Smooth muscle cell (in vitro differentiated cells): ENCODE measurements around the gene ZNF468. TPM values are rescaled to one million over a fixed set of nuclear protein-coding genes. Genes with fewer than 3 reads are reported as not detected.

Experiments
- DNase-seq: peaks from one replicate; lab custom pipeline; 2025; ENCODE audit not compliant: unreplicated experiment; lab: John Stamatoyannopoulos, UW
- H2AFZ ChIP-seq: fragments of 200-600 bp; sonication (generic); 2 replicates; pipeline ENCODE4 v1.6.0; 2016; ENCODE audit warnings: antibody characterized with exemption, low read depth, mild to moderate bottlenecking
- H3F3A ChIP-seq: fragments of 200-600 bp; sonication (generic); 2 replicates; pipeline ENCODE4 v1.6.0; 2017; ENCODE audit warnings: antibody characterized with exemption, low read depth
- H3K27ac ChIP-seq: fragments of 200-600 bp; sonication (generic); 2 replicates; pipeline ENCODE4 v1.5.1; 2016; ENCODE audit warnings: low read depth, mild to moderate bottlenecking
- H3K27me3 ChIP-seq: fragments of 200-600 bp; sonication (generic); 2 replicates; pipeline ENCODE4 v1.6.1; 2016; ENCODE audit warnings: low read depth, mild to moderate bottlenecking
- H3K36me3 ChIP-seq: fragments of 200-600 bp; sonication (generic); 2 replicates; pipeline ENCODE4 v1.5.1; 2016; ENCODE audit warnings: low read depth
- H3K4me1 ChIP-seq: fragments of 200-600 bp; sonication (generic); 2 replicates; pipeline ENCODE4 v1.5.1; 2016; ENCODE audit warnings: low read depth
- H3K4me2 ChIP-seq: fragments of 200-600 bp; sonication (generic); 2 replicates; pipeline ENCODE4 v1.6.0; 2016; ENCODE audit warnings: mild to moderate bottlenecking
- H3K4me3 ChIP-seq: fragments of 200-600 bp; sonication (generic); 2 replicates; pipeline ENCODE4 v1.5.1; 2016; ENCODE audit warnings: mild to moderate bottlenecking
- H3K79me2 ChIP-seq: fragments of 200-600 bp; sonication (generic); 2 replicates; pipeline ENCODE4 v1.6.0; 2016; ENCODE audit warnings: low read depth, mild to moderate bottlenecking
- H3K9ac ChIP-seq: fragments of 200-600 bp; sonication (generic); 2 replicates; pipeline ENCODE4 v1.6.0; 2016; ENCODE audit warnings: low read depth
- H3K9me3 ChIP-seq: fragments of 200-600 bp; sonication (generic); replicated peaks from 2 replicates; pipeline ENCODE4 v1.5.1; 2016; ENCODE audit warnings: low read depth
- H4K20me1 ChIP-seq: fragments of 200-600 bp; sonication (generic); 2 replicates; pipeline ENCODE4 v1.6.0; 2016; ENCODE audit warnings: low read depth
- CTCF ChIP-seq: fragments of 200-600 bp; sonication (generic); IDR thresholded peaks from 2 replicates; pipeline ENCODE4 v1.5.1; 2017; ENCODE audit warnings: borderline replicate concordance, mild to moderate bottlenecking, antibody characterized with exemption; ENCODE audit not compliant: insufficient read depth, poor library complexity, severe bottlenecking
- WGBS: methylation state at CpG from one replicate; pipeline ENCODE4 v1.1.7; 2016; ENCODE audit warnings: low lambda C conversion rate; 5-methylcytosine and 5-hydroxymethylcytosine counted together
- polyA plus RNA-seq: library from polyadenylated mRNA; unstranded; fragments of >200 nt; fragmentation: Nextera tagmentation; extraction: Ambion mirVana; gene quantifications from 2 replicates; pipeline ENCODE4 v1.2.1, GENCODE V29; 2016
- total RNA-seq: library from RNA; depleted of rRNA; stranded (reverse); fragments of >200 nt; gene quantifications from 2 replicates; pipeline ENCODE4 v1.2.3, GENCODE V29; 2014

Gene ZNF468
- total and polyA plus RNA-seq, 2 experiments from 2014 or later = 8.8 to 18.9 TPM

DNA sequence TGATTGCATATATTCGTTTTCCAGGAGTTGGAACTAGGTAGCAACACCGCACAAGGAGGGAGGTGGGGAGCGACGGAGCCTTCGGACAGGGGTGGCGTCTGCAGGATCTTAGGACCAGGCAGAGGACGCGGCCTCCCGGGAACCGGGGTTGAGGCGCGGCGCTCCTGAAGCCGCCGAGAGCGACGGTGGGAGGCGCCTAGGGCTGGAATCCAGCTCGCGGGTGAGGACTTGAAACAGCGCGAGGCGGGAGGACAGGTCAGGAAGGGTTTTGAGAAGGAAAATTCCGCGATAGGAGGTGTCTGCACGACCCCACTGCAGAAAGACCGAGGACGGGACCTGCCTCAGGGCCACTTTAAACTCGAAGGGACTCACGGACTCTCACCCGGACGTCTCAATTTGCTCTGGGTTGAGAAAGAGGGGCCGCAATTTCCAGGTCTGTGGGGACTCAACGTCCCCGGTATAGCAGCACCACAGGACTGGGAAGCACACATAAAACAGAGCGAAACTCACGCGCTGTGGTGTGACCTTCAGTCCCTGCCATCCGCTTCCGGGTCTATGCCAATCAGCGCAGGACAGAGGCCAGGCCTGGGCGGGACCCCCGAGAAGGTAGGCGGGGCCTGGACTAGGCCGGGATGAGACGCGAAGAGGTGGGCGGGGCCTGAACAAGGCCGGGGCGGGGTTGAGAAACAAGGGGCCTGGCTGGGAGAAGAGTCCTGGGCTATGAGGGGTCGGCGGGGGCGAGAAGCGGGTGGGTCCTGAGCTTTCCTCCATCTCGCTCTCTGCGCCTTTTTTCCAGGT is 39.9 kb upstream of the ZNF468 start, which contains the start of gene ZNF320:
Gene ZNF320, minus strand, starts transcription at position 498 of the 798 bp plus-strand sequence. CDS start 7,380 bp downstream, outside the sequence.
- H3K27ac ChIP-seq = peak within 1 kb of the TSS; percentile 92
- no peaks in the 10 kb centered on the region for H3K9me3 ChIP-seq
- TF ChIP-seq CTCF = no peak
- H4K20me1 ChIP-seq = no peaks in the 10 kb centered on the region
- peaks cover 46% of the 10 kb centered on the region for H3K79me2 ChIP-seq
- H3K4me3 ChIP-seq = peak within 1 kb of the TSS; percentile 78
- H3K27me3 ChIP-seq = no peaks in the 10 kb centered on the region
- 1% methylated on average over 52 of the region's 56 CpGs for WGBS
- H3K36me3 ChIP-seq = no peaks in the 10 kb centered on the region
- H2AFZ ChIP-seq = peak within 1 kb of the TSS; percentile 77
- peak within 1 kb of the TSS; percentile 88 for H3K9ac ChIP-seq
- peak within 1 kb of the TSS; percentile 99 for H3K4me2 ChIP-seq
- DNase-seq = peak; percentile 80
- H3K4me1 ChIP-seq = peaks cover 14% of the 10 kb centered on the region
- H3F3A ChIP-seq = peaks cover 9% of the 10 kb centered on the region

GRCh38 chr19:52896431-52897137 is 39.2 kb upstream of the ZNF468 start:
- no peak for DNase-seq
- no peak for TF ChIP-seq CTCF
- H3K27me3 ChIP-seq = no peaks in the 10 kb centered on the region
- H2AFZ ChIP-seq = peak overlapping the region; percentile 77
- peaks cover 48% of the 10 kb centered on the region for H3K79me2 ChIP-seq
- peak overlapping the region; percentile 88 for H3K9ac ChIP-seq
- H3K4me1 ChIP-seq = peaks cover 14% of the 10 kb centered on the region
- no peaks in the 10 kb centered on the region for H3K9me3 ChIP-seq
- peaks cover 9% of the 10 kb centered on the region for H3F3A ChIP-seq
- H3K4me2 ChIP-seq = peak overlapping the region; percentile 99
- peak overlapping the region; percentile 92 for H3K27ac ChIP-seq
- peak overlapping the region; percentile 78 for H3K4me3 ChIP-seq
- H4K20me1 ChIP-seq = peaks cover 4% of the 10 kb centered on the region
- 39% methylated on average over 24 of the region's 24 CpGs for WGBS
- H3K36me3 ChIP-seq = no peaks in the 10 kb centered on the region

- peaks cover 5% of the 10 kb centered on the region for H3K4me1 ChIP-seq
- peaks cover 21% of the 10 kb centered on the region for H3K36me3 ChIP-seq
- WGBS = 73% methylated on average over 4 of the region's 4 CpGs
- DNase-seq = no peak
- no peak overlapping the region for H3K4me2 ChIP-seq
- no peaks in the 10 kb centered on the region for H3F3A ChIP-seq
- H3K9me3 ChIP-seq = no peaks in the 10 kb centered on the region
- peaks cover 42% of the 10 kb centered on the region for H3K79me2 ChIP-seq
- no peak overlapping the region for H2AFZ ChIP-seq
- no peak overlapping the region for H3K27ac ChIP-seq
- no peak overlapping the region for H3K4me3 ChIP-seq
- H4K20me1 ChIP-seq = peaks cover 4% of the 10 kb centered on the region
- H3K9ac ChIP-seq = no peak overlapping the region
- H3K27me3 ChIP-seq = no peaks in the 10 kb centered on the region
- TF ChIP-seq CTCF = no peak
Observed at GRCh38 chr19:52891336-52891735, 33.9 kb upstream of the ZNF468 start.
